CD4-positive, alpha-beta T cell treated with Interleukin-1 beta for 1 hour (primary cell): ENCODE measurements around the gene TMEM121.
"Not testable (repeated sequence)": the region's sequence is repeated elsewhere in the genome, so short reads cannot be mapped to it uniquely, and the experiment has no call there.

Source experiments
- DNase-seq, 2 donors: peaks; one replicate each; pipeline ENCODE4 v3.0.0-alpha.2; 2020 to 2022

The TMEM121 gene

GRCh38 chr14:105528586-105529318, 2.4 kb downstream of the TMEM121 start:
- DNase-seq: no peak

GRCh38 chr14:105529319-105529568, 2.9 kb downstream of the TMEM121 start:
- no peak for DNase-seq

- DNase-seq: peak; percentile 36 to 38
Measured at GRCh38 chr14:105529569-105530284, 3.3 kb downstream of the TMEM121 start.

- no peak for DNase-seq
Measured at GRCh38 chr14:105530285-105531087, 4.1 kb downstream of the TMEM121 start.

GRCh38 chr14:105531088-105531893, 4.9 kb downstream of the TMEM121 start:
- no peak for DNase-seq

- no peak for DNase-seq
Measured at GRCh38 chr14:105531894-105532623, 5.7 kb downstream of the TMEM121 start.

GRCh38 chr14:105532735-105533141, 6.4 kb downstream of the TMEM121 start:
- DNase-seq: peak in 1 of 2 donors; percentile 52

GRCh38 chr14:105533391-105533790, 7.0 kb downstream of the TMEM121 start:
- no peak for DNase-seq

- DNase-seq: no peak
Measured at GRCh38 chr14:105533811-105534498, 7.6 kb downstream of the TMEM121 start.

- DNase-seq: no peak
Measured at GRCh38 chr14:105534586-105534985, 8.2 kb downstream of the TMEM121 start.

- no peak for DNase-seq
Measured at GRCh38 chr14:105536051-105536450, 9.7 kb downstream of the TMEM121 start.

GRCh38 chr14:105536691-105537579, 10.6 kb downstream of the TMEM121 start:
- no peak for DNase-seq

- peak; percentile 62 to 70 for DNase-seq
Measured at GRCh38 chr14:105537580-105538474, 11.4 kb downstream of the TMEM121 start.

- DNase-seq: no peak
Measured at GRCh38 chr14:105538481-105539049, 12.2 kb downstream of the TMEM121 start.

GRCh38 chr14:105540811-105541210, 14.4 kb downstream of the TMEM121 start:
- no peak for DNase-seq

- no peak for DNase-seq
Measured at GRCh38 chr14:105541218-105541875, 15.0 kb downstream of the TMEM121 start.

GRCh38 chr14:105545676-105546075, 19.3 kb downstream of the TMEM121 start:
- not testable (repeated sequence) for DNase-seq

- not testable (repeated sequence) for DNase-seq
Measured at GRCh38 chr14:105546410-105546809, 20.0 kb downstream of the TMEM121 start.
